Epithelial cell of esophagus (primary cell): ENCODE data around the gene PHC3.

ENCODE experiments used
- DNase-seq: peaks from one replicate; pipeline ENCODE4 v3.0.0; 2010; ENCODE audit warnings: low read depth
- H3K4me3 ChIP-seq: 2 replicates; pipeline ENCODE4 v1.5.1; 2011; ENCODE audit warnings: mild to moderate bottlenecking, low read length, control low read depth
- TF ChIP-seq, protein P1 (sequence below): IDR thresholded peaks from 2 replicates; pipeline ENCODE4 v1.5.1; 2011; ENCODE audit warnings: low read depth, mild to moderate bottlenecking, low read length, control low read depth, inconsistent platforms; ENCODE audit not compliant: insufficient read depth; ENCODE audit errors: missing control alignments

Gene PHC3

DNA sequence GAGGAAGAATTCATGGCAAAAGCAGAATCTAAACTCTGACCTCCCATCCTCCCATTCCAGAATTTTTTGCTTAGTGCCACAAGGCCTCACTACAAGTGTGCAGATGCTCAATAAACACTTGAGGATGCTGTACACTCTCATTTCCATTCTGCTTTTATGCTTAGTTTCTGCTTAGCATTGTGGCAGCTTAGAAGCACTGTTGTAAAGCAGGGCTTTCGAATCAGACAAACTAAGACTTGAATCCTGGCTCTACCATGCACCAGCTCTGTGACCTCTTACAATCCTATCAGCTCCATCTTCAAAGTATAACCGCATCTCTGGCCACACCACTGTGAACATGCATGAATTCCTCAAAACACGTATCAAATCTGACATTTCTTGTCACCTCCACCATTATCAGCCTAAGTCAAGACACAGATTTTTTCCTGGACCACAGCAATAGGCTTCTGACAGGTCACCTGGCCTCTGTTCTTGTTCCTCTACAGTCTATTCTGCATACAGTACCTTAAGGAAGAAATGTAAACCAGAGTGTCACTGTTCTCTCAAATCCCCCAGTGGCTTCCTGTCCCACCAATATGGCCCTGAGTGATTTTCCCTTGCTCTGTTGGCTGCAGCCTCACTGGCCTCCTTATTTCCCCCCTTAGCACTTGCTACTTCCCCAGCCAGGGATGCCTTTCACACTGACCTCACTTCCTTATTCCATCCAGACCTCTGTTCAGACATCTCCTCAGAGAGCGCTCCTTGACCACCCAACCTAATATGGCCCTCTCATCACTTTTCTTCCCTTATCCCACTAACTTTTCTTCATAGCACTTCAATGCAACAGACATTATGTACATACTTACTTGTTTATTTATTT lies 8.1 kb upstream of the PHC3 start:
- TF ChIP-seq, protein P1, sequence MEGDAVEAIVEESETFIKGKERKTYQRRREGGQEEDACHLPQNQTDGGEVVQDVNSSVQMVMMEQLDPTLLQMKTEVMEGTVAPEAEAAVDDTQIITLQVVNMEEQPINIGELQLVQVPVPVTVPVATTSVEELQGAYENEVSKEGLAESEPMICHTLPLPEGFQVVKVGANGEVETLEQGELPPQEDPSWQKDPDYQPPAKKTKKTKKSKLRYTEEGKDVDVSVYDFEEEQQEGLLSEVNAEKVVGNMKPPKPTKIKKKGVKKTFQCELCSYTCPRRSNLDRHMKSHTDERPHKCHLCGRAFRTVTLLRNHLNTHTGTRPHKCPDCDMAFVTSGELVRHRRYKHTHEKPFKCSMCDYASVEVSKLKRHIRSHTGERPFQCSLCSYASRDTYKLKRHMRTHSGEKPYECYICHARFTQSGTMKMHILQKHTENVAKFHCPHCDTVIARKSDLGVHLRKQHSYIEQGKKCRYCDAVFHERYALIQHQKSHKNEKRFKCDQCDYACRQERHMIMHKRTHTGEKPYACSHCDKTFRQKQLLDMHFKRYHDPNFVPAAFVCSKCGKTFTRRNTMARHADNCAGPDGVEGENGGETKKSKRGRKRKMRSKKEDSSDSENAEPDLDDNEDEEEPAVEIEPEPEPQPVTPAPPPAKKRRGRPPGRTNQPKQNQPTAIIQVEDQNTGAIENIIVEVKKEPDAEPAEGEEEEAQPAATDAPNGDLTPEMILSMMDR: no peak

DNA sequence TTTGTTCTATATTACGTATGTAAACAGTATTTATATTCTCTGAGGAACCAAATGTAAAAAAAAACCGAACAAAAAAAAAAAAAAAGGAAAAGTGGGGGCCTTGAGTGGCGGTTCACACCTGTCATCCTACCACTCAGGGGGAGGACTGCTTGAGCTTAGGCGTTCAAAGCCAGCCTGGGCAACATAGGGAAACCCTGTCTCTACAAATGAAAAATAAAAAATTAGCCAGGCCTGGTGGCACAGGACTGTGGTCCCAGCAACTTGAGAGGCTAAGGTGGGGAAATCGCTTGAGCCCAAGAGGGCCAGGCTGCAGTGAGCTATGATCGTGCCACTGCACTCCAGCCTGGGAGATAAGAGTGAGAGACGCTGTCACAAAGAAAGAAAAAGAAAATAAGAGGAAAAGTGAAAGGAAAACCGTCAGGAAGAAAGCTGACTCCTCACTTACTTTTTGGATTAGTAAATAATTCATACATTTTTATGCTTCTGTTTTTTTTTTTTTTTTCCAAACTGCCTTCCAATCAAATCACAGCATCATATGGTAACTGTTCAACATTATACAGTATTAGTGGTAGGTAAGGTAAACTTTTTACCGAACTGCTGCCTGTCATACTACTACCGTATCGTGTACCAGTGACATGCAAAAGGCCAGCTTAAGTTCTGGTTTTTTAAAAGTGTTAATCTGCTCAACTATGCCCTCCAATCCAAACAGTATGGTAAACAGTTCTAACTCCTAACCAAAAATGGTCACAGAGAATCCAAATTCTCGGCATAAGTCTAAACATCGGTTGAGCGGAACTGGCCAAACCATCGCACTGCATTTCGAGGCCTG lies 1.2 kb downstream of the PHC3 start:
- TF ChIP-seq, protein P1: no peak
- H3K4me3 ChIP-seq: peak overlapping the region; percentile 82
- peak; percentile 33 for DNase-seq

More for the DNA sequence above, 8.1 kb upstream of the PHC3 start:
- no peak overlapping the region for H3K4me3 ChIP-seq
- DNase-seq: no peak

DNA sequence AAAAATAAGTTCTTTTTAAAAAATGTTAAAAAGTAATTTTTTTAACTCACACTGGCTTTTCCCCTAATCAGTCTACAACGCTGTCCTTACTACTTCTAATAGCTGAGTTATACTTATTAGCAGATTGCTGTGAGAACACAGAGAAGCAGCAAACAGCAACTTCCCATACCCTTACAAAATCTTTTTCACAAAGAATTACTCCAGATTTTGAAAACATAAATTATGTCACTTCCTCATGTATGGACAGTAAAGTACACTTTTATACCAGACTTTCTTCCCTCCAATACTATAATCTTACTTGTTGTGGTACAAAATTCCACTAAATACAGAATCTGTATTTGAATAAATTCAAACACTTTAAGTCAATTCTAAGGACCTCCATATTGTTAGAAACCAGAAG lies 2.1 kb downstream of the PHC3 start:
- TF ChIP-seq, protein P1: no peak
- peak overlapping the region; percentile 82 for H3K4me3 ChIP-seq
- DNase-seq: no peak

DNA sequence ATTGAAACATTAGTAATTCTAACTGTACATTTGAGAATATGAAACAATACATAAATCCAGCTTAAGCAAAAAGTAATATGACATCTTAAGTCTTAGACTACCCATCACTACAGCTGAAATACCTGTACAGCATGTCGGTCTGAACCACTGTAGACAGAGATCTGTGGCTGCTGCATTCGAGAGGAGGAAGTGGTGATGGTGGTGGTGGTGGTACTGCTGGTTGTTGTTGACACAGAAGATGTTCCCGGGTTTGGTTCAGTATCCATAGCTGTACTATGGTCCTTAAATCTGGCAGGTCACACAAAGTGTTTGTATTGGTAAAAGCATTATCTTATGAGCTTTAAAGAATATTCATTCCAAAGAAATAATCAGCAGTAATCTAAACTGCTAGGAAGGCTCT lies 2.9 kb downstream of the PHC3 start:
- TF ChIP-seq, protein P1: no peak
- H3K4me3 ChIP-seq: no peak overlapping the region
- DNase-seq: no peak

DNA sequence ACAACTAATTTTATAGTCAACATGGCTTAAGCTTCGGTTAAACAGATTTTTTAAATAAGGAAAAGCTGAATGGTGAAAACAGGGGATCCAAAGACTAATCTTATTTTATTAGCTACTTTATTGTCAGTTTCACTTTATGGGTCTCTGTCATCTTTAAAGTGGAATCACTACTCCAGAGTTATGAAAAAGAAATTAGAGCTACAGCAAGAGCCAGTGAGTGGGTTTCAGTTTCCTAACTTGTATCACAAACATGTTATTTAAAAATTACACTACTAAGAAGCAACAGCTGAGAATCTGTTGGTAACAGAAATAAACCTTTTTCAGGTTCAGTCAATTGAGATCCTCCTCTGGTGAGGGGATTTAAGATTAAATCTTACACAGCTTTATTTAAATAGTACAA lies 10.0 kb downstream of the PHC3 start:
- DNase-seq: no peak
- TF ChIP-seq, protein P1: no peak
- no peak overlapping the region for H3K4me3 ChIP-seq

- DNase-seq: peak; percentile 17
- no peak overlapping the region for H3K4me3 ChIP-seq
- TF ChIP-seq, protein P1: no peak
These were observed 16.8 kb downstream of the PHC3 start for GRCh38 chr3:170164717-170165116.
